ENCODE data around the gene MRPL3.

The MRPL3 gene

DNA sequence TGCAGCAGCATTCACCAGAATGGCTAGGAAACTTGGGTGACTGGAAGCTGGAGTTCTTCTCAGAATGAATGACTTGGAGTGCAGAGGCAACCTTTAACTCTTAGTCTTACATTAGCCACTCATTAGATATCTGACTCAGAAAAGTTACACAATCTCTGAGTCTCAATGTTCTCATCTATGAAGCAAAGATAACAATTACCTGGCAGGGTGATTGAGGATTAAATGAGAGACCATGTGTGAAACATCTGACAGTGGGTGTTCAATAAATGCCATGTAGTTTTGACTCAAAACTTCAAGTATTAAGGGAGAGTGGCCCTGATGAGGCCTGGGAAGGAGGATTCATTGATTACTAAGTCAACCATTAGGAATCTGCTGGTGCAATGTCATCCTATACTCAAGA is 48.3 kb downstream of the MRPL3 start:
- H3K27me3 ChIP-seq (replicated peaks; ENCODE audit: control insufficient read depth, insufficient read depth, low read length): no peaks in the 10 kb centered on the region
- DNase-seq (ENCODE audit: low read depth): peak; percentile 36

DNA sequence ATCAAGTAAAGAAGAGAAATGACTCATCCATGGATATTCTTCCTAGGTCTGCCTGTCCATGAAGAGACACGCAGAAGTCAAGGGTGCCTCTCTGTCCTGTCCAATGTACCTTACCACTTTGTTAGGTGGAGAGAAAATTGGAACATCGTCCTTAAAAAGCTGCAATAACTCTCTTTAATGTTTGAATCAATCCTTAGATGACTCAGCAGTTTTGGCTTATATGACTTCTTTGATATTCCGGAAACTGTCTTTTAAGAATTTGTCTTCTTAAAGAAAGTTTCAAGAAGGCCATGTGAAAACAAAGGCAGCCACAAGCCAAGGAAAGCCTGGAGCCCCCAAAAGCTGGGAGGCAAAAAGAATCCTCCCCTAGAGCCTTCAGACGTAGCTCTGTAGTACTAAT is 49.2 kb downstream of the MRPL3 start:
- Histone ChIP-seq H3K4me1 (ENCODE audit: control insufficient read depth, insufficient read depth, low read length) (peaks cover 21% of the 10 kb centered on the region), H3K9ac (ENCODE audit: low read length) (no peak overlapping the region), H3K9me3 (ENCODE audit: control insufficient read depth, low read length) (no peaks in the 10 kb centered on the region), H3K36me3 (ENCODE audit: control insufficient read depth, insufficient read depth, low read length, severe bottlenecking) (no peaks in the 10 kb centered on the region), H3K4me3 (ENCODE audit: low read length) (no peak overlapping the region), H3K27me3 (replicated peaks; ENCODE audit: control insufficient read depth, insufficient read depth, low read length) (no peaks in the 10 kb centered on the region)
- peak; percentile 3 for DNase-seq (ENCODE audit: low read depth)

More for the DNA sequence above, 48.3 kb downstream of the MRPL3 start:
- H3K4me3 ChIP-seq (ENCODE audit: low read length): no peak overlapping the region
- no peak overlapping the region for H3K9ac ChIP-seq (ENCODE audit: low read length)
- H3K36me3 ChIP-seq (ENCODE audit: control insufficient read depth, insufficient read depth, low read length, severe bottlenecking): peaks cover under 1% of the 10 kb centered on the region
- H3K4me1 ChIP-seq (ENCODE audit: control insufficient read depth, insufficient read depth, low read length): peaks cover 21% of the 10 kb centered on the region
- no peaks in the 10 kb centered on the region for H3K9me3 ChIP-seq (ENCODE audit: control insufficient read depth, low read length)

DNA sequence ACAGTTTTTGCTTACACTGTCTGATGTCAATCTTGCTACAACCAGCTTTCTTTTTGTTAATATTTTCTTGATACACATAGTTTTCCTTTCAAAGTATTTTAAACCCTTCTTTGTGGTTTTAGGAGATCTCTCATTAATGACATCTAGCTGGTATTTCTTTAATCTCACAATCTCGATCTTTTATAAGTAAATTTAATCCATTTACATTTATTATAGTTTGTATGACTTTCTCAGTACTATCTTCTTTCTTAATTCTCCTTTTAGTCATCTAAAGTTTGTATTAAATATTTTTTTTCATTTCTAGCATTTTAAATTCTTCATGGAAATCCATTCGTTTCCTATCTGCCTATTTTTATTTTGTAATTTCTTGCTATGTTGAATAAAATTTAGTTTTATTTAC is 55.4 kb downstream of the MRPL3 start:
- peaks cover 3% of the 10 kb centered on the region for H3K9me3 ChIP-seq (ENCODE audit: control insufficient read depth, low read length)
- DNase-seq (ENCODE audit: low read depth): no peak
- H3K9ac ChIP-seq (ENCODE audit: low read length): no peak overlapping the region
- H3K36me3 ChIP-seq (ENCODE audit: control insufficient read depth, insufficient read depth, low read length, severe bottlenecking): no peaks in the 10 kb centered on the region
- no peak overlapping the region for H3K4me3 ChIP-seq (ENCODE audit: low read length)
- H3K27me3 ChIP-seq (replicated peaks; ENCODE audit: control insufficient read depth, insufficient read depth, low read length): no peaks in the 10 kb centered on the region
- H3K4me1 ChIP-seq (ENCODE audit: control insufficient read depth, insufficient read depth, low read length): no peaks in the 10 kb centered on the region

DNA sequence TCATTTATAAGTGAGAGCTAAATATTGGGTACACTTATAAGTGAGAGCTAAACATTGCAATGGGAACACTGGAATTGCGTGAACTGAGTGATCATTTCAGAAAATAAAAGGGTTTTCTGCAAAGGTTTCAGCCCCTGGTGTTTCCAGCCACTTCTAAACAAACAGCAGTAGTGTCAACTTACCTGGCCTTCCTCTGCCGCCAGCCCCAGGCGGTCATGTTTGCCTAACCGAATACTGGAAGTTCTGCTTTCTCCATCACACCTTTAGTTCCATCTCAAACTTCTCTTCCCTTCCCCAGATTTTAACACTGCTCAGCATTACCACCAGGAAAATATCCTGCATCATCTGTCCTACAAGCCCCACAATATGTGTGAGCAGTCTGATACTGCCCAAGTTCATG is 58.6 kb downstream of the MRPL3 start:
- H3K9me3 ChIP-seq (ENCODE audit: control insufficient read depth, low read length): peaks cover 3% of the 10 kb centered on the region
- peaks cover 9% of the 10 kb centered on the region for H3K4me1 ChIP-seq (ENCODE audit: control insufficient read depth, insufficient read depth, low read length)
- H3K36me3 ChIP-seq (ENCODE audit: control insufficient read depth, insufficient read depth, low read length, severe bottlenecking): no peaks in the 10 kb centered on the region
- no peaks in the 10 kb centered on the region for H3K27me3 ChIP-seq (replicated peaks; ENCODE audit: control insufficient read depth, insufficient read depth, low read length)
- no peak overlapping the region for H3K9ac ChIP-seq (ENCODE audit: low read length)
- DNase-seq (ENCODE audit: low read depth): no peak
- no peak overlapping the region for H3K4me3 ChIP-seq (ENCODE audit: low read length)

DNA sequence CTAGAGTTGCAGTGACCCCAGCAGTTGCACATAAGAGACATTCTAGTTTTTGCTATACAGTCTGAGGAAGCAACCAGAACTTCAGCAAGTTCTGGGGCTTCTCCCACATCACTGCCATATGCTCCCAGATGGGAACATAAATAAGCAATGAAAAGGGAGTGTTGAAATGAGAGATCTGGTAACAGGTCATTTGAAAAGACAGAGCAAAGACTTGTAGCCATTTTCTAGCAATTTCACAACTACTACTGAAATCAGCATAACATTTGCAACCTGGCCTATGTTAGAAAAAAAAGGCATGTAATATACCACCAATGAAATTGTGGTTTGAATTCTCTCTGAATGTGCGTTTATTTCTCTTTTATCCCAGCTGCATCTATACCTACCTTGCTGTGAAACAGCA is 63.7 kb downstream of the MRPL3 start:
- H3K4me1 ChIP-seq (ENCODE audit: control insufficient read depth, insufficient read depth, low read length): peaks cover 9% of the 10 kb centered on the region
- no peak for DNase-seq (ENCODE audit: low read depth)
- no peaks in the 10 kb centered on the region for H3K27me3 ChIP-seq (replicated peaks; ENCODE audit: control insufficient read depth, insufficient read depth, low read length)
- no peak overlapping the region for H3K4me3 ChIP-seq (ENCODE audit: low read length)
- H3K9me3 ChIP-seq (ENCODE audit: control insufficient read depth, low read length): no peaks in the 10 kb centered on the region
- no peaks in the 10 kb centered on the region for H3K36me3 ChIP-seq (ENCODE audit: control insufficient read depth, insufficient read depth, low read length, severe bottlenecking)
- H3K9ac ChIP-seq (ENCODE audit: low read length): no peak overlapping the region

DNA sequence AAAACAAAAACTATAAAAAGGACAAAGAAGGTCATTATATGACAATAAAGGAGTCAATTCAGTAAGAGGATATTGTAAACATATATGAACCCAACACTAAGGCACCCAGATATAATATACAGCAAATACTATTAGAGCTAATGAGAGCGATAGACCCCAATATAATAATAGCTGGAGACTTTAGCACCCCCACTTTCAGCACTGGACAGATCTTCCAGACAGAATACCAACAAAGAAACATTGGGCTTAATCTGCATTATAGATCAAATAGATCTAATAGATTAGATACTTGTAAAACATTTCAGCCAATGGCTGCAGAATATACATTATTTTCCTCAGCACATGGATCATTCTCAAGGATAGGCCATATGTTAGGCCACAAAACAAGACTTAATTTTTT is 67.8 kb downstream of the MRPL3 start:
- DNase-seq (ENCODE audit: low read depth): no peak
- H3K27me3 ChIP-seq (replicated peaks; ENCODE audit: control insufficient read depth, insufficient read depth, low read length): no peaks in the 10 kb centered on the region
- H3K36me3 ChIP-seq (ENCODE audit: control insufficient read depth, insufficient read depth, low read length, severe bottlenecking): no peaks in the 10 kb centered on the region
- H3K9me3 ChIP-seq (ENCODE audit: control insufficient read depth, low read length): no peaks in the 10 kb centered on the region
- H3K9ac ChIP-seq (ENCODE audit: low read length): no peak overlapping the region
- H3K4me3 ChIP-seq (ENCODE audit: low read length): no peak overlapping the region
- peaks cover 7% of the 10 kb centered on the region for H3K4me1 ChIP-seq (ENCODE audit: control insufficient read depth, insufficient read depth, low read length)

DNA sequence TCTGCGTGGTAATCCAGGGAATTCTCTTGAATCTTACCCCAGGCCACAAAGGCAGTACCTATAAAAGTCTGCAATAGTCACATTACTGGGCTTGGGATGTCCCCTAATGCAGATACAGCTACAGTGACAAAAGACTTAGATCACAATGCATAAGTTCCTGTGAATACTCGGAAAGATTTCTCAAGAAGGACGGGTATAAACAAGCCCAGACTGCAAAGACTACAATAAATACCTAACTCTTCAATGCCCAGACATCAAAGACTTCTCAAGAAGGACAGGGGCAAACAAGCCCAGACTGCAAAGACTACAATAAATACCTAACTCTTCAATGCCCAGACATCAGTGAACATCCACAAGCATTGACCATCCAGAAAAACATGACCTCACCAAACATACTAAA is 70.3 kb downstream of the MRPL3 start:
- DNase-seq (ENCODE audit: low read depth): no peak
- H3K36me3 ChIP-seq (ENCODE audit: control insufficient read depth, insufficient read depth, low read length, severe bottlenecking): no peaks in the 10 kb centered on the region
- no peak overlapping the region for H3K9ac ChIP-seq (ENCODE audit: low read length)
- no peak overlapping the region for H3K4me3 ChIP-seq (ENCODE audit: low read length)
- H3K27me3 ChIP-seq (replicated peaks; ENCODE audit: control insufficient read depth, insufficient read depth, low read length): peaks cover 5% of the 10 kb centered on the region
- no peaks in the 10 kb centered on the region for H3K9me3 ChIP-seq (ENCODE audit: control insufficient read depth, low read length)
- H3K4me1 ChIP-seq (ENCODE audit: control insufficient read depth, insufficient read depth, low read length): no peaks in the 10 kb centered on the region

DNA sequence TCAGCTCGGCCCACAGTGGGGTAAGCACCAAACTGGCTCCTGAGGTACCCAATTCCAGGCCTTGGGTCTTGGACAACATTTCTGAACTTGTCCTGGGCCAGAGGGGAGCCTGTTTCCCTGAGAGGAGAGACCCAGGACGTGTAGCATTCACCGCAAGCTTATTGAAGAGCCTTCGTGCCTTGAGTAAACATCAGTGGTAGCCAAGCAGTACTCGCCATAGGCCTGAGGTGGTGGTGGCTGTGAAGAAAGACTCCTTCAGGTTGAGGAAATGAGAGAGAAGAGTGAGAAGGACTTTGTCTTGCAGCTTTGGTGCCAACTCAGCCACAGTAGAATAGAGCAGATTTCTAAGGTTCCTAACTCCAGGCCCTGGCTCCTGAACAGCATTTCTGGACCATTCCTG is 71.0 kb downstream of the MRPL3 start:
- H3K36me3 ChIP-seq (ENCODE audit: control insufficient read depth, insufficient read depth, low read length, severe bottlenecking): no peaks in the 10 kb centered on the region
- H3K4me3 ChIP-seq (ENCODE audit: low read length): no peak overlapping the region
- no peaks in the 10 kb centered on the region for H3K9me3 ChIP-seq (ENCODE audit: control insufficient read depth, low read length)
- peaks cover 7% of the 10 kb centered on the region for H3K27me3 ChIP-seq (replicated peaks; ENCODE audit: control insufficient read depth, insufficient read depth, low read length)
- no peak overlapping the region for H3K9ac ChIP-seq (ENCODE audit: low read length)
- H3K4me1 ChIP-seq (ENCODE audit: control insufficient read depth, insufficient read depth, low read length): no peaks in the 10 kb centered on the region
- DNase-seq (ENCODE audit: low read depth): no peak

DNA sequence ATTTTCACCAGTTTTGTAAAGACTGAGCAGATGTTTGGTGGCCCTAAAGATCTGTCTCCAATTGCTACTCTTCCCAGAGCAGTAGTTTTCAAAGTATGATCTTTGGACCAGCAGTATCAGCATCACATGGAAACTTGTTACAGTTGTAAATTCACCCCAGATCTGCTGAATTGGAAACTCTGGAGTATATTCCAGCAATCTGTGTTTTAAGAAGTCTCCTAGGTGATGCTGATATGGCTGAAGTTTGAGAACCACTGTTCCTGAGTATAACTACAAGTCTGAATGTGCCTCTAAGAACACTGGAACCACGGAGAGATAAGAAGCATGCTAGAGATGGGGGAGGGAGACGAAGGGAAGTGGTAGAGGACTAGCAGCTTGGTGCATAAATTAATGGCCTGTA is 75.5 kb downstream of the MRPL3 start:
- Histone ChIP-seq H3K4me3 (ENCODE audit: low read length) (no peak overlapping the region), H3K9ac (ENCODE audit: low read length) (no peak overlapping the region), H3K36me3 (ENCODE audit: control insufficient read depth, insufficient read depth, low read length, severe bottlenecking) (no peaks in the 10 kb centered on the region), H3K27me3 (replicated peaks; ENCODE audit: control insufficient read depth, insufficient read depth, low read length) (peaks cover 13% of the 10 kb centered on the region), H3K9me3 (ENCODE audit: control insufficient read depth, low read length) (no peaks in the 10 kb centered on the region), H3K4me1 (ENCODE audit: control insufficient read depth, insufficient read depth, low read length) (no peaks in the 10 kb centered on the region)
- DNase-seq (ENCODE audit: low read depth): no peak

DNA sequence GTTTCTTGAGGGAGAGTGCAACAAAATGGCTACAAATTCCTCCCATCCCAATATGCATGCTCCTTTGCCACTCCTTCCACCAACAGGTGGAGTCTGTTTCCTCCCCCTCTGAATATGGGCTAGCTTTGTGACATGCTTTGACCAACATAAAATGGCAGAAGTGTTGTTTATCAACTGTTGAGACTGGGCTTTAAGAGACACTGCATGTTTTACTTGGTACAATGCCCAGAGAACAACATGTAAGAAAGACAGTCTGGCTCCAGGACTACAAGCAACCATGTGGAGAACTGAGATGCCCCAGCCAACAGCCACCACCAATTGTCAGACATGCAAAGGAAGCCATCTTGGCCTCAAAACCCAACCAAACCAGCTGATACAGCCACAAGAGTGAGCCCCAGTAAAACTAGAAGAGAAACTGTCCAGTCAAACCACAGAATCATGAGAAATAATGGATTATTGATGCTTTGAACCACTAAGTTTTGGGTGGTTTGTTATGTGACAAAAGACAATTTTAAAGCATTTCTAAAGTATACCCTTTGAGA is 80.7 kb downstream of the MRPL3 start:
- Histone ChIP-seq H3K36me3 (ENCODE audit: control insufficient read depth, insufficient read depth, low read length, severe bottlenecking) (no peaks in the 10 kb centered on the region), H3K4me1 (ENCODE audit: control insufficient read depth, insufficient read depth, low read length) (no peaks in the 10 kb centered on the region), H3K27me3 (replicated peaks; ENCODE audit: control insufficient read depth, insufficient read depth, low read length) (peaks cover 5% of the 10 kb centered on the region), H3K9ac (ENCODE audit: low read length) (no peak overlapping the region), H3K9me3 (ENCODE audit: control insufficient read depth, low read length) (no peaks in the 10 kb centered on the region), H3K4me3 (ENCODE audit: low read length) (no peak overlapping the region)
- DNase-seq (ENCODE audit: low read depth): no peak

DNA sequence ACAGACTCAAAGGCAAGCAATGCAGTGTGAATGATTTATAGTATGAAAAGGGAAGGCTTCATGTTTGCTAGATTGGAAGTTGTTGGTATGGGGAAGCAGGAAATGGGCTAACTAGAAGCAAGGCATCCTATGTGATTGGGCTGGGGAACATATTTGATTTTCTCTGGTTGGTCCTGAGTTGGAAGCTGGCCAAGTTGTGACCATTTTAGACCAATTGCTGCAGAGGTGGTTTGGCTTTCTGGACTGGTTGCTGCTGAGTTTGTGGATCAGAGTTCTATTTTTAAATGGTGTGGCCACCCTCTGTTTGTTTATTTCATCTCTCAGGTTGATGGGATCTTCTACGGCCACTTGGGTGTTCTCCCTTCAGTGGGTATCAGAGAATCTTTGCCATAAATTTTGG is 81.5 kb downstream of the MRPL3 start:
- Histone ChIP-seq H3K36me3 (ENCODE audit: control insufficient read depth, insufficient read depth, low read length, severe bottlenecking) (no peaks in the 10 kb centered on the region), H3K27me3 (replicated peaks; ENCODE audit: control insufficient read depth, insufficient read depth, low read length) (peaks cover 5% of the 10 kb centered on the region), H3K9ac (ENCODE audit: low read length) (no peak overlapping the region), H3K4me3 (ENCODE audit: low read length) (no peak overlapping the region), H3K4me1 (ENCODE audit: control insufficient read depth, insufficient read depth, low read length) (no peaks in the 10 kb centered on the region), H3K9me3 (ENCODE audit: control insufficient read depth, low read length) (peaks cover 2% of the 10 kb centered on the region)
- no peak for DNase-seq (ENCODE audit: low read depth)

DNA sequence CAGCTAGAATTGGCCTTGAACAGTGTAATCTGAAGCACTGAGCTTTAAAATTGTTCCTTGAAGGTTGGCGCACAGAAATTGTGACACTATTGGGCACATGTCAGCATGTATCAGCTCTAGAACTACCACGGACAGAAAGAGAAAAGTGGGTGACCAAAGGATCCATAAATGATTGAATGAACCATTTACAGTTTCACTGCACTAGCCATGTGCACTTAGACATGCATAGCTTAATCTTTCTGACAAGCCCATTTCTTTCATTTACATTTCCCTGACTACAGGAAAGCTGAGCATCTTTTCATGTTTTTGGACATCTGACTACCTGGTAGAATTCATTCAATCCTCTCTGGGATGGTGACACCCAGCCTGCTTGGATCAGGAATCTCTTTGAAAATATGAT is 85.0 kb downstream of the MRPL3 start:
- no peak overlapping the region for H3K4me3 ChIP-seq (ENCODE audit: low read length)
- no peak overlapping the region for H3K9ac ChIP-seq (ENCODE audit: low read length)
- no peaks in the 10 kb centered on the region for H3K36me3 ChIP-seq (ENCODE audit: control insufficient read depth, insufficient read depth, low read length, severe bottlenecking)
- H3K27me3 ChIP-seq (replicated peaks; ENCODE audit: control insufficient read depth, insufficient read depth, low read length): peaks cover 3% of the 10 kb centered on the region
- no peaks in the 10 kb centered on the region for H3K4me1 ChIP-seq (ENCODE audit: control insufficient read depth, insufficient read depth, low read length)
- DNase-seq (ENCODE audit: low read depth): no peak
- peaks cover 4% of the 10 kb centered on the region for H3K9me3 ChIP-seq (ENCODE audit: control insufficient read depth, low read length)
